Mesenchymal stem cell (in vitro differentiated cells and primary cell): ENCODE results near the gene CD70.
"Not testable (repeated sequence)": the region's sequence is repeated elsewhere in the genome, so short reads cannot be mapped to it uniquely, and the experiment has no call there.

ENCODE experiments used
- DNase-seq: peaks from one replicate; pipeline ENCODE4 v3.0.0-alpha.2; 2013
- H2AFZ ChIP-seq: one replicate; pipeline ENCODE4 v1.6.1; 2013; ENCODE audit warnings: low read depth, mild to moderate bottlenecking, control low read depth, inconsistent platforms, low read length, moderate library complexity
- H2AK5ac ChIP-seq: 2 replicates; pipeline ENCODE4 v1.6.1; 2013; ENCODE audit warnings: low read length, moderate library complexity, mild to moderate bottlenecking, inconsistent platforms; ENCODE audit not compliant: severe bottlenecking
- H2BK120ac ChIP-seq: one replicate; pipeline ENCODE4 v1.6.1; 2013; ENCODE audit warnings: low read depth, mild to moderate bottlenecking, inconsistent platforms, low read length, moderate library complexity
- H2BK12ac ChIP-seq, 2 experiments: one replicate each; pipeline ENCODE4 v1.6.1; 2013; ENCODE audit warnings: inconsistent platforms in 2 of 2, low read length in 2 of 2, mild to moderate bottlenecking in 2 of 2, moderate library complexity in 2 of 2, control low read depth in 1 of 2
- H2BK15ac ChIP-seq: one replicate; pipeline ENCODE4 v1.6.1; 2013; ENCODE audit warnings: mild to moderate bottlenecking, low read depth, inconsistent platforms; ENCODE audit not compliant: poor library complexity, severe bottlenecking
- H2BK5ac ChIP-seq: 2 replicates; pipeline ENCODE4 v1.6.1; 2013; ENCODE audit warnings: low read depth, mild to moderate bottlenecking, low read length, control low read depth, inconsistent platforms; ENCODE audit not compliant: poor library complexity, severe bottlenecking
- H3K14ac ChIP-seq, 2 experiments: one replicate each; pipeline ENCODE4 v1.6.1; 2013; ENCODE audit warnings: inconsistent platforms in 2 of 2, low read length in 2 of 2, control low read depth in 1 of 2, mild to moderate bottlenecking in 1 of 2, moderate library complexity in 1 of 2
- H3K18ac ChIP-seq, 2 experiments: one replicate each; pipeline ENCODE4 v1.6.1; 2013; ENCODE audit warnings: inconsistent platforms in 2 of 2, low read length in 2 of 2, control low read depth in 1 of 2, low read depth in 1 of 2, mild to moderate bottlenecking in 1 of 2
- H3K23ac ChIP-seq, 2 experiments: one replicate each; pipeline ENCODE4 v1.6.1; 2013; ENCODE audit warnings: inconsistent platforms in 2 of 2, low read length in 2 of 2, mild to moderate bottlenecking in 2 of 2, moderate library complexity in 2 of 2, control low read depth in 1 of 2
- H3K27ac ChIP-seq: 2 replicates; pipeline ENCODE4 v1.5.1; 2013; ENCODE audit warnings: mild to moderate bottlenecking, moderate library complexity, low read length, control low read depth, inconsistent platforms; ENCODE audit not compliant: poor library complexity, severe bottlenecking
- H3K27me3 ChIP-seq, 2 experiments: 2 replicates each; pipeline versions ENCODE4 v1.6.1 to v1.7.0; 2013; ENCODE audit warnings: low read length in 2 of 2, mild to moderate bottlenecking in 2 of 2, moderate library complexity in 2 of 2, control low read depth in 1 of 2, inconsistent platforms in 1 of 2; ENCODE audit not compliant: control insufficient read depth in 1 of 2, insufficient read depth in 1 of 2
- H3K36me3 ChIP-seq, 2 experiments: 2 replicates each; pipeline versions ENCODE4 v1.6.1 to v1.7.0; 2013; ENCODE audit warnings: low read length in 2 of 2, control low read depth in 1 of 2, inconsistent platforms in 1 of 2, low read depth in 1 of 2, mild to moderate bottlenecking in 1 of 2; ENCODE audit not compliant: insufficient read depth in 2 of 2, control insufficient read depth in 1 of 2
- H3K4ac ChIP-seq, 2 experiments: one replicate each; pipeline ENCODE4 v1.6.1; 2013; ENCODE audit warnings: inconsistent platforms in 2 of 2, low read length in 2 of 2, mild to moderate bottlenecking in 2 of 2, moderate library complexity in 2 of 2, control low read depth in 1 of 2, low read depth in 1 of 2
- H3K4me1 ChIP-seq: 2 replicates; pipeline ENCODE4 v1.6.1; 2013; ENCODE audit warnings: low read depth, low read length, control low read depth; ENCODE audit not compliant: control insufficient read depth, insufficient read depth
- H3K4me2 ChIP-seq: 2 replicates; pipeline ENCODE4 v1.6.1; 2013; ENCODE audit warnings: low read length, mild to moderate bottlenecking, inconsistent platforms; ENCODE audit not compliant: poor library complexity, severe bottlenecking
- H3K4me3 ChIP-seq, 2 experiments: 2 replicates each; pipeline versions ENCODE4 v1.5.1 to v1.7.0; 2013; ENCODE audit warnings: low read length in 2 of 2, mild to moderate bottlenecking in 2 of 2, control low read depth in 1 of 2, low read depth in 1 of 2; ENCODE audit not compliant: insufficient read depth in 1 of 2
- H3K79me1 ChIP-seq: replicated peaks from 2 replicates; pipeline ENCODE4 v1.6.1; 2013; ENCODE audit warnings: mild to moderate bottlenecking, control low read depth, low read length, inconsistent platforms; ENCODE audit not compliant: poor library complexity, severe bottlenecking
- H3K9ac ChIP-seq: 2 replicates; pipeline ENCODE4 v1.7.0; 2013; ENCODE audit warnings: mild to moderate bottlenecking, low read length, moderate library complexity
- H3K9me3 ChIP-seq: 2 replicates; pipeline ENCODE4 v1.7.0; 2013; ENCODE audit warnings: mild to moderate bottlenecking, low read length; ENCODE audit not compliant: control insufficient read depth
- H4K8ac ChIP-seq: one replicate; pipeline ENCODE4 v1.6.1; 2013; ENCODE audit warnings: inconsistent platforms, mild to moderate bottlenecking, low read length, moderate library complexity
- H4K91ac ChIP-seq: one replicate; pipeline ENCODE4 v1.6.1; 2013; ENCODE audit warnings: mild to moderate bottlenecking, low read length, inconsistent platforms
- WGBS: methylation state at CpG from one replicate; pipeline ENCODE4 v1.1.7; 2013; ENCODE audit warnings: mixed read lengths; 5-methylcytosine and 5-hydroxymethylcytosine counted together

The CD70 gene

DNA sequence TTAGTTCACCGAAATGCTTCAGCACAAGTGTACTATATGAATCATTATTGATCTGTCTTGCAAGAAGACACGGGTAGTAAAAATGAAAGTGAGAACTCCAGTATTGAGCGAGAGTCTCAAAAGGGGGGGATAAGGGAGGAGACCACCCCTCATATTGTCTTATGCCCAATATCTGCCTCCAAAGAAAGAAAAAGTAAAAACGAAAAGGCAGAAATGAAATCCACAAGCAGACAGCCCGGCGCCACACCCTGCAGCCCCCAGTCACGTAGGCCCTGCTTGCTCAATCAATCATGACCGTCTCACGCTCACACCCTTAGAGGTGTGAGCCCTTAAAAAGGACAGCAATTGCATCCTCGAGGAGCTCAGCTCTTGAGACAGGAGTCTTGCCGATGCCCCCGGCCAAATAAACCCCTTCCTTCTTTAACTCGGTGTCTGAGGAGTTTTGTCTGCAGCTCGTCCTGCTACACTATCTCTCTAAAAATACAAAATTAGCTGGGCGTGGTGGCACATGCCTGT, 10.6 kb upstream of the CD70 start:
- H3K27ac ChIP-seq, H4K91ac ChIP-seq, H3K4ac ChIP-seq, DNase-seq, H3K18ac ChIP-seq, H3K23ac ChIP-seq, H3K4me3 ChIP-seq, H3K36me3 ChIP-seq, H2BK12ac ChIP-seq, H3K4me2 ChIP-seq, H2BK15ac ChIP-seq, H3K9ac ChIP-seq, H3K79me1 ChIP-seq, H3K9me3 ChIP-seq, H2AFZ ChIP-seq, H4K8ac ChIP-seq, H2AK5ac ChIP-seq, H2BK120ac ChIP-seq, H2BK5ac ChIP-seq, H3K14ac ChIP-seq, H3K4me1 ChIP-seq: not testable (repeated sequence)
- peaks cover 1 to 12% of the 10 kb centered on the region in 2 experiments for H3K27me3 ChIP-seq
- 79% methylated on average over 14 of the region's 15 CpGs for WGBS

DNA sequence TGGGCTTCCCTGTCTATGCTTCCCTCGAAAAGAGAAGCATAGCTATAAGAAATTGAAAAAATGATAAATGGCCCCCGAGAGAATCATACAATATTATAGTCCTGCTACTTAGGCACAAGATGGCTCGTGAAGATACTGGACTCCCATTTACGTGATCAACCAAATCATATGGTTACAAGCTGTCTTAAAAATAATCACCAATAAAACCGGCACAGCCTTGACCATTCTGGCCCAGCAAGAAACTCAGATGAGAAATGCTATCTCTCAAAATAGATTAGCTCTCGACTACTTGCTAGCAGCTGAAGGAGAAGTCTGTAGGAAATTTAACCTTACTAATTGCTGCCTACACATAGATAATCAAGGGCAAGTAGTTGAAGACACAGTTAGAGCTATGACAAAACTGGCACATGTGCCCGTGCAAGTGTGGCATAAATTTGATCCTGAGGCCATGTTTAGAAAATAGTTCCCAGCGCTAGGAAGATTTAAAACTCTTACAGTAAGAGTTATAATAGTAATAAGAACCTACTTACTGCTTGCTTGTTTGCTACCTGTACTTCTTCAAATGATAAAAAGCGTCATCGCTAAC, 10.1 kb upstream of the CD70 start:
- not testable (repeated sequence) for H2BK15ac ChIP-seq, H2AK5ac ChIP-seq, H3K4me3 ChIP-seq, H3K36me3 ChIP-seq, H4K91ac ChIP-seq, H3K27ac ChIP-seq, H3K79me1 ChIP-seq, H3K4ac ChIP-seq, H2BK12ac ChIP-seq, H3K9ac ChIP-seq, H3K18ac ChIP-seq, DNase-seq, H4K8ac ChIP-seq, H3K4me1 ChIP-seq, H2AFZ ChIP-seq, H2BK120ac ChIP-seq, H2BK5ac ChIP-seq, H3K23ac ChIP-seq, H3K9me3 ChIP-seq, H3K4me2 ChIP-seq, H3K14ac ChIP-seq
- H3K27me3 ChIP-seq, result peaks cover 4 to 12% of the 10 kb centered on the region in 2 experiments
- 83% methylated on average over 7 of the region's 10 CpGs for WGBS

DNA sequence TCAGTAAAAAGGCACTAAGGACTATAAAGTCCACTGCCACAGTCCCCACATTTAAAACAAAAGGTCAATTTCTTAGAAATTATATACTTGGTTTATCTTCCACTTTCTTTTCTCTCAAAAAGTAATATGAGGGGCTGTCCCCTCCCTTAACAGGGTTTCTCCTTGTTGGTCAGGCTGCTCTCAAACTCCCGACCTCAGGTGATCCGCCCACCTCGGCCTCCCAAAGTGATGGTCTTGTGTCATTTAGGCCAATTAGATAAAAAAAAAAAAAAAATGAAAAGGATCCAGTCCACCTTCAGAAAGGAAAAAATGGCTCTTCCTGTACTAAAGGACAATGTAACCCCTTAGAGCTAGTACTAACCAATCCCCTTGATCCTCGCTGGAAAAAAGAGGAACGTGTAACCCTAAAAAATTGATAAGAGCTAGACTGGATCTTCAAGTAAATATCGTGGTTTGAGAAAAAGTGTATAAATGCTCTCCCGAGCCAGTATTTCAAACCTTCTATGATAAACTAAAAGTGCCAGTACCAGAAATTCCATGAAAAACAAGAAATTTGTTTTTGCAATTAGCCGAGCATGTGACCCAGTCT, 9.0 kb upstream of the CD70 start:
- H2BK15ac ChIP-seq, result no peak overlapping the region
- no peak overlapping the region for H3K23ac ChIP-seq
- H3K14ac ChIP-seq, result no peak overlapping the region
- peaks cover 4 to 15% of the 10 kb centered on the region in 2 experiments for H3K27me3 ChIP-seq
- H2BK12ac ChIP-seq, result no peak overlapping the region
- whole genome bisulfite sequencing, result 75% methylated on average over 4 of the region's 8 CpGs
- no peak overlapping the region for H3K4me2 ChIP-seq
- H4K8ac ChIP-seq, result no peak overlapping the region
- H3K79me1 ChIP-seq, result no peaks in the 10 kb centered on the region
- no peak for DNase-seq
- no peak overlapping the region for H3K27ac ChIP-seq
- no peak overlapping the region for H2BK5ac ChIP-seq
- H4K91ac ChIP-seq, result no peak overlapping the region
- H3K9me3 ChIP-seq, result no peaks in the 10 kb centered on the region
- no peak overlapping the region for H2AFZ ChIP-seq
- H3K4ac ChIP-seq, result no peak overlapping the region
- no peaks in the 10 kb centered on the region for H3K4me1 ChIP-seq
- H3K9ac ChIP-seq, result no peak overlapping the region
- no peak overlapping the region for H3K18ac ChIP-seq
- no peak overlapping the region for H2BK120ac ChIP-seq
- no peaks in the 10 kb centered on the region for H3K36me3 ChIP-seq
- no peak overlapping the region for H3K4me3 ChIP-seq
- H2AK5ac ChIP-seq, result no peak overlapping the region

DNA sequence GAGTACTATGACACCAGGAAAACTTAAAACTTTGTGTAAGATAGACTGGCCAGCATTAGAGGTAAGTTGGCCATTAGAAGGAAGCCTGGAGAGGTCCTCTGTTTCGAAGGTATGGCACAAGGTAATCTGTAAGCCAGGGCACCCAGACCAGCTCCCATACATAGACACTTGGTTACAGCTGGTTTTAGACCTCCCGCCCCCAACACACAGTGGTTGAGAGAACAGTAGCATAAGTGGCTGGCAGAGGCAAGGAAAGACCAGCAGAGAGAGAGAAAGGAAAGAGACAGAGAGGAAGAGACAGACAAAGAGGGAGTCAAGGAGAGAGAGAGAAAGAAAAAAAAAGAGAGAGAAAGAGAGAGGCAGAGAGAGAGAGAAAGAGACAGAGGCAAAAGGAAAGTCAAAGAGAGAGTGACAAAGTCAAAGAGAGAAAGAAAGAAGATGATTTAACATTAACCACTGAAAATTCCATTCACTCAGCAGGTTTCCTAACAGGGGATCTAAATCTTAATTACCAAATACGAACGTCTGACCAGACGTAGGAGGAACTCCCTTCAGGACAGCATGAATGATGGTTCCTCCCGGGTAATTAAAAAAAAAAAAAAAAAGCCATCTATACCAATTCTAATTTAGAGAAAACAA, 7.4 kb upstream of the CD70 start:
- H3K27me3 ChIP-seq, result peaks cover 9 to 25% of the 10 kb centered on the region in 2 experiments
- not testable (repeated sequence) for H2BK120ac ChIP-seq, H3K79me1 ChIP-seq, H2AFZ ChIP-seq, DNase-seq, H3K4me3 ChIP-seq, H3K9ac ChIP-seq, H3K4me2 ChIP-seq, H2BK5ac ChIP-seq, H3K23ac ChIP-seq, H3K9me3 ChIP-seq, H3K18ac ChIP-seq, H3K4me1 ChIP-seq, H4K91ac ChIP-seq, H3K27ac ChIP-seq, H3K4ac ChIP-seq, H3K14ac ChIP-seq, H2AK5ac ChIP-seq, H4K8ac ChIP-seq, H2BK12ac ChIP-seq, H3K36me3 ChIP-seq, H2BK15ac ChIP-seq
- 17% methylated on average over 1 of the region's 6 CpGs for WGBS
